Natural killer cell (primary cell): Measurements from ENCODE around the gene RUFY4. TPM values are rescaled to one million over a fixed set of nuclear protein-coding genes. Genes with fewer than 3 reads are reported as not detected.

Experiments used
- ATAC-seq, 3 donors: fragments of 150-1000 bp in 2 of 3; fragments of 200-7000 bp in 1 of 3; cut with Tn5 transposase; 1 replicate in 1 of 3; 2 replicates in 2 of 3; pipeline ENCODE4 v1.10.0; 2021; ENCODE audit warnings: mild to moderate bottlenecking in 2 of 3, moderate library complexity in 2 of 3
- DNase-seq, 2 donors: peaks; one replicate each; pipeline versions ENCODE4 v3.0.0 to v3.0.0-alpha.2; 2013 to 2021; ENCODE audit warnings: mixed read lengths in 1 of 2
- H3K27ac ChIP-seq: one replicate; pipeline ENCODE4 v1.5.1; 2013; ENCODE audit warnings: mild to moderate bottlenecking, low read length
- H3K27me3 ChIP-seq: one replicate; pipeline ENCODE4 v1.6.1; 2013; ENCODE audit warnings: low read length; ENCODE audit not compliant: control insufficient read depth, insufficient read depth
- H3K36me3 ChIP-seq: one replicate; pipeline ENCODE4 v1.6.1; 2013; ENCODE audit warnings: low read length; ENCODE audit not compliant: control insufficient read depth, insufficient read depth
- H3K4me1 ChIP-seq: one replicate; pipeline ENCODE4 v1.6.1; 2013; ENCODE audit warnings: low read length; ENCODE audit not compliant: control insufficient read depth, insufficient read depth
- H3K4me3 ChIP-seq: one replicate; pipeline ENCODE4 v1.5.1; 2013; ENCODE audit warnings: low read length
- H3K9me3 ChIP-seq: one replicate; pipeline ENCODE4 v1.6.1; 2013; ENCODE audit warnings: low read length; ENCODE audit not compliant: control insufficient read depth, insufficient read depth
- H3K27ac Mint-ChIP-seq, 2 donors: one replicate each; pipeline ENCODE4 v1.8.0; 2022; ENCODE audit warnings: mild to moderate bottlenecking in 2 of 2, mixed read lengths in 2 of 2, moderate library complexity in 1 of 2
- H3K27me3 Mint-ChIP-seq, 2 donors: one replicate each; pipeline ENCODE4 v1.8.0; 2022; ENCODE audit warnings: low read depth in 2 of 2, mixed read lengths in 2 of 2
- H3K36me3 Mint-ChIP-seq: one replicate; pipeline ENCODE4 v1.8.0; 2022; ENCODE audit warnings: mixed read lengths
- H3K4me1 Mint-ChIP-seq, 2 donors: one replicate each; pipeline ENCODE4 v1.8.0; 2022; ENCODE audit warnings: mixed read lengths in 2 of 2
- H3K4me3 Mint-ChIP-seq: one replicate; pipeline ENCODE4 v1.8.0; 2022; ENCODE audit warnings: mild to moderate bottlenecking, moderate library complexity, mixed read lengths
- H3K9me3 Mint-ChIP-seq, 2 donors: one replicate each; pipeline ENCODE4 v1.8.0; 2022; ENCODE audit warnings: mixed read lengths in 2 of 2
- WGBS: methylation state at CpG from one replicate; pipeline ENCODE4 v1.1.7; 2013; ENCODE audit warnings: missing lambda C conversion rate; ENCODE audit not compliant: insufficient coverage; 5-methylcytosine and 5-hydroxymethylcytosine counted together
- intact Hi-C: fragments of 100-400 bp; cut with micrococcal nuclease; formaldehyde crosslinking; loops from one replicate; pipeline ENCODE4 v1.14.2; 2022
- total RNA-seq, 4 donors: library from RNA; stranded (reverse); fragments of 120-200 nt in 1 of 4; gene quantifications; one replicate each; pipeline versions ENCODE4 v1.2.3 to v1.2.4, GENCODE V29; 2013 to 2022
- TF ChIP-seq, protein P1 (sequence below): fragments of 200-600 bp; IDR thresholded peaks from one replicate; pipeline ENCODE4 v1.8.0; 2022; ENCODE audit warnings: antibody characterized with exemption

The RUFY4 gene
- total RNA-seq, 3 donors from 2014 or later (not counting 1 experiment from before 2014, with no cell fraction given) = 0.82 to 3.1 (median 1.8) TPM

- Histone ChIP-seq H3K27me3 (no peaks in the 10 kb centered on the region), H3K9me3 (no peaks in the 10 kb centered on the region), H3K27ac (no peak overlapping the region), H3K36me3 (no peaks in the 10 kb centered on the region), H3K4me1 (peaks cover 4% of the 10 kb centered on the region), H3K4me3 (no peak overlapping the region)
- DNase-seq = no peak
- Mint-ChIP-seq H3K9me3 (no peaks in the 10 kb centered on the region), H3K27ac (no peak overlapping the region), H3K4me3 (no peak overlapping the region), H3K27me3 (peaks cover 0 to 4% of the 10 kb centered on the region in 2 donors), H3K36me3 (no peaks in the 10 kb centered on the region), H3K4me1 (no peaks in the 10 kb centered on the region)
- intact Hi-C loops = no loop called here
- TF ChIP-seq, protein P1, sequence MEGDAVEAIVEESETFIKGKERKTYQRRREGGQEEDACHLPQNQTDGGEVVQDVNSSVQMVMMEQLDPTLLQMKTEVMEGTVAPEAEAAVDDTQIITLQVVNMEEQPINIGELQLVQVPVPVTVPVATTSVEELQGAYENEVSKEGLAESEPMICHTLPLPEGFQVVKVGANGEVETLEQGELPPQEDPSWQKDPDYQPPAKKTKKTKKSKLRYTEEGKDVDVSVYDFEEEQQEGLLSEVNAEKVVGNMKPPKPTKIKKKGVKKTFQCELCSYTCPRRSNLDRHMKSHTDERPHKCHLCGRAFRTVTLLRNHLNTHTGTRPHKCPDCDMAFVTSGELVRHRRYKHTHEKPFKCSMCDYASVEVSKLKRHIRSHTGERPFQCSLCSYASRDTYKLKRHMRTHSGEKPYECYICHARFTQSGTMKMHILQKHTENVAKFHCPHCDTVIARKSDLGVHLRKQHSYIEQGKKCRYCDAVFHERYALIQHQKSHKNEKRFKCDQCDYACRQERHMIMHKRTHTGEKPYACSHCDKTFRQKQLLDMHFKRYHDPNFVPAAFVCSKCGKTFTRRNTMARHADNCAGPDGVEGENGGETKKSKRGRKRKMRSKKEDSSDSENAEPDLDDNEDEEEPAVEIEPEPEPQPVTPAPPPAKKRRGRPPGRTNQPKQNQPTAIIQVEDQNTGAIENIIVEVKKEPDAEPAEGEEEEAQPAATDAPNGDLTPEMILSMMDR = no peak
- no peak for ATAC-seq
- WGBS = 81% methylated on average over 6 of the region's 6 CpGs
These were observed 48.0 kb upstream of the RUFY4 start for GRCh38 chr2:218020966-218021535.

GRCh38 chr2:218021536-218022071, 47.4 kb upstream of the RUFY4 start:
- H3K27me3 Mint-ChIP-seq = peaks cover 0 to 2% of the 10 kb centered on the region in 2 donors
- 70% methylated on average over 12 of the region's 12 CpGs for WGBS
- no peak for ATAC-seq
- TF ChIP-seq, protein P1 = no peak
- no peak for DNase-seq
- no peak overlapping the region for H3K4me3 ChIP-seq
- no peak overlapping the region for H3K27ac ChIP-seq
- no peaks in the 10 kb centered on the region for H3K4me1 Mint-ChIP-seq
- no peaks in the 10 kb centered on the region for H3K9me3 Mint-ChIP-seq
- H3K27ac Mint-ChIP-seq = no peak overlapping the region
- intact Hi-C loops = no loop called here
- H3K4me1 ChIP-seq = peaks cover 4% of the 10 kb centered on the region
- H3K27me3 ChIP-seq = no peaks in the 10 kb centered on the region
- H3K9me3 ChIP-seq = no peaks in the 10 kb centered on the region
- no peaks in the 10 kb centered on the region for H3K36me3 Mint-ChIP-seq
- no peaks in the 10 kb centered on the region for H3K36me3 ChIP-seq
- no peak overlapping the region for H3K4me3 Mint-ChIP-seq

DNA sequence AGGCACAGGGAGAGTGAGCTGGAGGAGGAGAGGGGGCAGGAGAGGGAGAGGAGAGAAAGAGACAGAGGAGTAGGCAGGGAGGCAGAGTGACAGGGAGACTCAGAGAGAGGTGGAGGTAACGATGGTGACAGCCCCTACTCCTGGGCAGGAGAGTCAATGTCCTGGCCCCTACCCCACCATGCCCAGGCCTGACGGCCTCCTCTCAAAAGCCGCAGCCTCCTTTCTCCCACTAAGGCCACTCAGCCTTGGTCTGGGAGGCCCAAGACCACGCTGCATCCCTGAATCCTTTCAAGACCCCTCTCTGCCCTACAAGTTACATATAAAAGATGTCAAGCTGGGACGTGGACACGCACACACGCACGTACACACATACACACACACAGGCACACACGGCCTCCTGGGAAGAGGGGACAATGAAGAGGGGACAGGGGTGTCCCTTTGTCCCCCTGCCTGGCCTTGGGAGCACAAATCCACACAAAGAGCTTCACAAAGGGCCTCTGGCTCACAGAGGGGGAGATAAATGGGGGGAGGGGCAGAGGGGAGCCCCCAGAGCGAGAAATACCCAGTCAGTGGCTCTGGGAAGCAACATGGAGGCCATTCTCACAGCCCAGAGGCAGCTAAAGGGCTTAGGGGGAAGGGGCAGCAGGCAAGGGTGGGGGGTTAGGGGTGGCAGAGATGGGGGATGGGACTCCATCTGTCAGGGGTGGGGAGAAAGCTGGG, 46.8 kb upstream of the RUFY4 start:
- H3K36me3 Mint-ChIP-seq = no peaks in the 10 kb centered on the region
- no peaks in the 10 kb centered on the region for H3K9me3 ChIP-seq
- H3K4me1 Mint-ChIP-seq = no peaks in the 10 kb centered on the region
- 84% methylated on average over 5 of the region's 10 CpGs for WGBS
- TF ChIP-seq, protein P1 = no peak
- no peaks in the 10 kb centered on the region for H3K27me3 ChIP-seq
- no peak overlapping the region for H3K27ac Mint-ChIP-seq
- peaks cover 4% of the 10 kb centered on the region for H3K4me1 ChIP-seq
- H3K27me3 Mint-ChIP-seq = no peaks in the 10 kb centered on the region
- no peaks in the 10 kb centered on the region for H3K36me3 ChIP-seq
- no peak overlapping the region for H3K4me3 ChIP-seq
- no peak overlapping the region for H3K4me3 Mint-ChIP-seq
- no peaks in the 10 kb centered on the region for H3K9me3 Mint-ChIP-seq
- DNase-seq (no peak), ATAC-seq (no peak)
- intact Hi-C loops = no loop called here
- H3K27ac ChIP-seq = no peak overlapping the region
